ENCODE data around the gene AMHR2.

Gene AMHR2

DNA sequence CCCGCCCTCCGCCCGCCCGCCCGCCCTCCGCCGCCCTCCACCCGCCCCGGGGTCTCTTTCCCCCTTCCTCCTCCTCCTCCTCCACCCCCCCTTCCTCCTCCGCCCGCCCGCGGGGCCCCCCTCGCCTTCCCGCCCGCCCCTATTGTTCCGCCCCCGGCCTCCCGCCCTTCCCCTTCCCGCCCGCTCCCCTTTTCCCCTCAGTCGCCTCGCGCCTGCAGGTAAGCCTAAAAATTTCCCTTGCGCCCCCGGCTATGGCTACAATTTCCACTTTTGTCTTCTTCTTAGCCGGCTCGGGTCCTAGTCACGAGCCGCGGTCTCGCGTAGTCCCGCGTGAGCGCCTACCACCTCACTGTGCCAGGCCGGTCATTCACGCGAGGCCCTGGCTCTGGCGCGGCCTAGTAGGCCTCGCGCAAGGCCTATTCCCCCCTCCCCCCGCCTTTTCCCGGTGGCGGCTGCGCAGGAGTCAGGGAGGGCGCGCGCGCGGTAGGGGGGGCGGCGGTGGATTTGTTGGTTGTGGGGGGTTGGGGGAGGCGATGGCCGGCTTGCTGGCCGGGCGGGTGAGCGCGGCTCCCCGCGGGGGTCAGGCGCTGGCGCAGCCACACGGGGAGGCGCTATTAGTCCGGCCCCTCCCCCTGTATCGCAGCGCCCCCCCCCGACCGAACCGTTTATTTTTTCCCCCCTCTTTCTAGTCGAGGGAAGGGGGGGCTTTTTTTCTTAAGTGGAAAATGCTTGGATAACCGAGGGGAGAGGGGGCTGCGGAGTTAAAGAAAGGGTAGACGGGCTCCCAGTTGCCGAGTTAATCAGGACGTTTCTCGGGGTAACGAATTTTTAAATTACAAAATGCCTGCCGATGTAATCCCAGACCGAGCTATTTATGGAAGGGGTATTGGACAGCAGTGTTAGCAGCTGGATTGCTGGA lies 28.8 kb downstream of the AMHR2 start:
- DNase-seq: peak; percentile 92
- H3K4ac ChIP-seq (ENCODE audit: low read depth in 1 of 2, low read length in 2 of 2): peak overlapping the region; percentile 95 to 98
- H3K79me1 ChIP-seq (replicated peaks; ENCODE audit: low read length, poor library complexity, severe bottlenecking): peaks cover 4% of the 10 kb centered on the region
- peaks cover 6% of the 10 kb centered on the region for H3K4me1 ChIP-seq (ENCODE audit: control insufficient read depth, insufficient read depth, low read depth, low read length)
- peak overlapping the region; percentile 97 for H4K91ac ChIP-seq (ENCODE audit: low read length)
- peak overlapping the region; percentile 99 for H2AK5ac ChIP-seq (ENCODE audit: low read length, severe bottlenecking)
- H3K9me3 ChIP-seq (ENCODE audit: control insufficient read depth, low read length): no peaks in the 10 kb centered on the region
- H4K8ac ChIP-seq (ENCODE audit: low read length): peak overlapping the region; percentile 86
- no peak overlapping the region for H3K23ac ChIP-seq (ENCODE audit: low read length in 2 of 2)
- peak overlapping the region; percentile 100 for H3K27ac ChIP-seq (ENCODE audit: low read length, poor library complexity, severe bottlenecking)
- H2BK120ac ChIP-seq (ENCODE audit: low read depth, low read length): peak overlapping the region; percentile 55
- peak overlapping the region; percentile 95 for H3K4me3 ChIP-seq (ENCODE audit: insufficient read depth in 1 of 2, low read depth in 1 of 2, low read length in 2 of 2)
- H3K14ac ChIP-seq (ENCODE audit: low read length in 2 of 2): peak overlapping the region in 1 of 2 experiments; percentile 97
- peak overlapping the region; percentile 81 for H3K4me2 ChIP-seq (ENCODE audit: low read length, poor library complexity, severe bottlenecking)
- peaks cover 29 to 51% of the 10 kb centered on the region in 2 experiments for H3K36me3 ChIP-seq (ENCODE audit: control insufficient read depth in 1 of 2, insufficient read depth in 2 of 2, low read depth in 1 of 2, low read length in 2 of 2)
- H2BK15ac ChIP-seq (ENCODE audit: low read depth, poor library complexity, severe bottlenecking): peak overlapping the region; percentile 64
- WGBS: 2% methylated on average over 27 of the region's 82 CpGs
- peak overlapping the region; percentile 98 to 99 for H3K18ac ChIP-seq (ENCODE audit: low read depth in 1 of 2, low read length in 2 of 2)
- peak overlapping the region; percentile 87 for H2BK5ac ChIP-seq (ENCODE audit: low read depth, low read length, poor library complexity, severe bottlenecking)
- no peaks in the 10 kb centered on the region for H3K27me3 ChIP-seq (ENCODE audit: control insufficient read depth in 1 of 2, insufficient read depth in 1 of 2, low read length in 2 of 2)
- H2AFZ ChIP-seq (ENCODE audit: low read depth, low read length): no peak overlapping the region
- no peak overlapping the region for H2BK12ac ChIP-seq (ENCODE audit: low read length in 2 of 2)
- peak overlapping the region; percentile 99 for H3K9ac ChIP-seq (ENCODE audit: low read length)

DNA sequence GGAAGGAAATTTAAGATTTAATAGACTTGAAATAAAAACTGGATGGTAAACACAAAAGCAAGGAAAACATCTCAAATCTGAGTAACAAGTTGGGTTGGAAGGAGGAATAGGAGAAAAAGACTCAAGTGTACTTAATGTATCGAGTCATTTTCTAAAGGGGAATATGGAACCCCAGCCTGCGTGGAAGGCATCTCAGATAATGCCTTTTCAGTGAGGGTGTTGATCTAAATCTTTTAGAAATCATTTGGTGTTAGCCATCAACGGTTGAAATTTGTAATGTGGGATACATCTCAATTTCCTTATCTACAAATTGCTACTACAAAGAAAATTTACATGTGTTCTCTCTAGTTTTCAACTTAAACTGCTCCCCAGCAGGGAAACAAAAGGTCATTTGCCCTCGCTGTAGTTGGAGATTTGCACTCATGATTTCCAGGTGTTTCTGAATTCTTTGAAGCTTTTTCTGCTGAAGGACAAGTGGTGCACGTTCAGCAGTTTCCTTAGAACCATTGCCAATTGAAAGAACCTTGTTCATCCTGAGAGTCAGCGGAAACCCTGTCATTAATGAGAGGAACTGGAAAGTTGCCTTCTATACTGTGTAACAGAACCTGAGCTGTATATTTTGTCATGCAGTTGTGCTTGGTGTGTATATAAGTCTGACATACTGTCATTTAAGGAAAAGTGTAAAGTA lies 30.4 kb downstream of the AMHR2 start:
- Histone ChIP-seq H3K4me2 (ENCODE audit: low read length, poor library complexity, severe bottlenecking) (peak overlapping the region; percentile 81), H3K23ac (ENCODE audit: low read length in 2 of 2) (no peak overlapping the region)

DNA sequence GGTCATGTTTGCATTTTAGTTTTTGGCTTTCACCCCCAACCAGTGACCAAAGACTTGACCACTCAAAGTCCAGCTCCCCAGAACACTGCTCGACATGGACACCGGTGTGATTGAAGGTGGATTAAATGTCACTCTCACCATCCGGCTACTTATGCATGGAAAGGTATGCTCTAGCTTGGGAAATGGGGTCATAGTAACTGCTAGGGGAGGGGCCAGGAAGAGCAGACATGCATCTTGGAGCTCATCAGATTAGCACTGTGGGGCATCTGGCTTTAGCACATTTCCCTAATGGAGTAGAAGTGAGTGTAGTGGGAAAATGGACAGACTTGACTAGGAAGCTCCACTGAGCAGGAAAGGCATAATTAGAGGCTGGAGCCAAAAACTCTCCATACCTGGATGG lies 31.1 kb downstream of the AMHR2 start:
- Histone ChIP-seq H3K27me3 (ENCODE audit: control insufficient read depth in 1 of 2, insufficient read depth in 1 of 2, low read length in 2 of 2) (no peaks in the 10 kb centered on the region), H3K9ac (ENCODE audit: low read length) (peak overlapping the region; percentile 99), H3K9me3 (ENCODE audit: control insufficient read depth, low read length) (no peaks in the 10 kb centered on the region), H3K14ac (ENCODE audit: low read length in 2 of 2) (no peak overlapping the region), H2BK15ac (ENCODE audit: low read depth, poor library complexity, severe bottlenecking) (no peak overlapping the region), H3K27ac (ENCODE audit: low read length, poor library complexity, severe bottlenecking) (no peak overlapping the region), H2AK5ac (ENCODE audit: low read length, severe bottlenecking) (no peak overlapping the region), H3K18ac (ENCODE audit: low read depth in 1 of 2, low read length in 2 of 2) (no peak overlapping the region), H3K4ac (ENCODE audit: low read depth in 1 of 2, low read length in 2 of 2) (no peak overlapping the region), H3K79me1 (replicated peaks; ENCODE audit: low read length, poor library complexity, severe bottlenecking) (no peaks in the 10 kb centered on the region), H2BK5ac (ENCODE audit: low read depth, low read length, poor library complexity, severe bottlenecking) (no peak overlapping the region), H3K4me3 (ENCODE audit: insufficient read depth in 1 of 2, low read depth in 1 of 2, low read length in 2 of 2) (peak overlapping the region in 1 of 2 experiments; percentile 95), H3K23ac (ENCODE audit: low read length in 2 of 2) (no peak overlapping the region), H2BK120ac (ENCODE audit: low read depth, low read length) (no peak overlapping the region), H3K4me1 (ENCODE audit: control insufficient read depth, insufficient read depth, low read depth, low read length) (peaks cover 7% of the 10 kb centered on the region), H4K8ac (ENCODE audit: low read length) (no peak overlapping the region), H3K4me2 (ENCODE audit: low read length, poor library complexity, severe bottlenecking) (no peak overlapping the region), H2BK12ac (ENCODE audit: low read length in 2 of 2) (no peak overlapping the region), H3K36me3 (ENCODE audit: control insufficient read depth in 1 of 2, insufficient read depth in 2 of 2, low read depth in 1 of 2, low read length in 2 of 2) (peaks cover 32 to 61% of the 10 kb centered on the region in 2 experiments), H4K91ac (ENCODE audit: low read length) (no peak overlapping the region), H2AFZ (ENCODE audit: low read depth, low read length) (no peak overlapping the region)
- no peak for DNase-seq
- WGBS: 98% methylated on average over 3 of the region's 3 CpGs

More for the DNA sequence above, 30.4 kb downstream of the AMHR2 start:
- no peak overlapping the region for H2AK5ac ChIP-seq (ENCODE audit: low read length, severe bottlenecking)
- H3K27ac ChIP-seq (ENCODE audit: low read length, poor library complexity, severe bottlenecking): no peak overlapping the region
- no peak overlapping the region for H2BK12ac ChIP-seq (ENCODE audit: low read length in 2 of 2)
- no peak overlapping the region for H4K91ac ChIP-seq (ENCODE audit: low read length)
- H3K79me1 ChIP-seq (replicated peaks; ENCODE audit: low read length, poor library complexity, severe bottlenecking): no peaks in the 10 kb centered on the region
- H3K4me1 ChIP-seq (ENCODE audit: control insufficient read depth, insufficient read depth, low read depth, low read length): peaks cover 6% of the 10 kb centered on the region
- no peak overlapping the region for H2BK120ac ChIP-seq (ENCODE audit: low read depth, low read length)
- no peak overlapping the region for H2BK15ac ChIP-seq (ENCODE audit: low read depth, poor library complexity, severe bottlenecking)
- no peaks in the 10 kb centered on the region for H3K9me3 ChIP-seq (ENCODE audit: control insufficient read depth, low read length)
- H4K8ac ChIP-seq (ENCODE audit: low read length): no peak overlapping the region
- H2BK5ac ChIP-seq (ENCODE audit: low read depth, low read length, poor library complexity, severe bottlenecking): no peak overlapping the region
- no peak overlapping the region for H3K18ac ChIP-seq (ENCODE audit: low read depth in 1 of 2, low read length in 2 of 2)
- DNase-seq: no peak
- H2AFZ ChIP-seq (ENCODE audit: low read depth, low read length): no peak overlapping the region
- H3K9ac ChIP-seq (ENCODE audit: low read length): peak overlapping the region; percentile 99
- no peaks in the 10 kb centered on the region for H3K27me3 ChIP-seq (ENCODE audit: control insufficient read depth in 1 of 2, insufficient read depth in 1 of 2, low read length in 2 of 2)
- H3K14ac ChIP-seq (ENCODE audit: low read length in 2 of 2): no peak overlapping the region
- H3K36me3 ChIP-seq (ENCODE audit: control insufficient read depth in 1 of 2, insufficient read depth in 2 of 2, low read depth in 1 of 2, low read length in 2 of 2): peaks cover 28 to 55% of the 10 kb centered on the region in 2 experiments
- H3K4ac ChIP-seq (ENCODE audit: low read depth in 1 of 2, low read length in 2 of 2): no peak overlapping the region
- WGBS: 67% methylated on average over 5 of the region's 6 CpGs
- H3K4me3 ChIP-seq (ENCODE audit: insufficient read depth in 1 of 2, low read depth in 1 of 2, low read length in 2 of 2): peak overlapping the region in 1 of 2 experiments; percentile 95
